ENCODE results near the gene CHN1. TPM values are rescaled to one million over a fixed set of nuclear protein-coding genes. Genes with fewer than 3 reads are reported as not detected.

Gene CHN1
- total and polyA plus RNA-seq, 2 of the 8 experiments (the other 6 are each of a cell fraction or from before 2014, with no cell fraction given): 54.0 to 65.7 TPM

DNA sequence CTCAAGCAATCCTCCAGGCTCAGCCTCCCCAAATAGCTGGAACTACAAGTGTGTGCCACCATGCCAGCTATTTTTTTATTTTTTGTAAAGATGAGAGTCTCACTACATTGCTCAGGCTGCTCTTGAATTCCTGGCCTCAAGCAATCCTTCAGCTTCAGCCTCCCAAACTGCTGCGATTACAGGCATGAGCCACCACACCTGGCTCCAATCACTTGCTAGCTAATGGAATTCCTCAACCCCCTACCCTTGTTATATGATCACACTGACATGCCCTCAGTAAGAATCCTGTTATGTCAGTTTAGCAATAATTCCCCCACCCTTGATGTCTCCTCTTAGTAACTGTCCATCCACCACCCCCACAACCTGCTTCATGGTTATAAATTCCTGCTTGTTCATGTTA lies 12.3 kb downstream of the CHN1 start (continued):
- TF ChIP-seq, protein P1, sequence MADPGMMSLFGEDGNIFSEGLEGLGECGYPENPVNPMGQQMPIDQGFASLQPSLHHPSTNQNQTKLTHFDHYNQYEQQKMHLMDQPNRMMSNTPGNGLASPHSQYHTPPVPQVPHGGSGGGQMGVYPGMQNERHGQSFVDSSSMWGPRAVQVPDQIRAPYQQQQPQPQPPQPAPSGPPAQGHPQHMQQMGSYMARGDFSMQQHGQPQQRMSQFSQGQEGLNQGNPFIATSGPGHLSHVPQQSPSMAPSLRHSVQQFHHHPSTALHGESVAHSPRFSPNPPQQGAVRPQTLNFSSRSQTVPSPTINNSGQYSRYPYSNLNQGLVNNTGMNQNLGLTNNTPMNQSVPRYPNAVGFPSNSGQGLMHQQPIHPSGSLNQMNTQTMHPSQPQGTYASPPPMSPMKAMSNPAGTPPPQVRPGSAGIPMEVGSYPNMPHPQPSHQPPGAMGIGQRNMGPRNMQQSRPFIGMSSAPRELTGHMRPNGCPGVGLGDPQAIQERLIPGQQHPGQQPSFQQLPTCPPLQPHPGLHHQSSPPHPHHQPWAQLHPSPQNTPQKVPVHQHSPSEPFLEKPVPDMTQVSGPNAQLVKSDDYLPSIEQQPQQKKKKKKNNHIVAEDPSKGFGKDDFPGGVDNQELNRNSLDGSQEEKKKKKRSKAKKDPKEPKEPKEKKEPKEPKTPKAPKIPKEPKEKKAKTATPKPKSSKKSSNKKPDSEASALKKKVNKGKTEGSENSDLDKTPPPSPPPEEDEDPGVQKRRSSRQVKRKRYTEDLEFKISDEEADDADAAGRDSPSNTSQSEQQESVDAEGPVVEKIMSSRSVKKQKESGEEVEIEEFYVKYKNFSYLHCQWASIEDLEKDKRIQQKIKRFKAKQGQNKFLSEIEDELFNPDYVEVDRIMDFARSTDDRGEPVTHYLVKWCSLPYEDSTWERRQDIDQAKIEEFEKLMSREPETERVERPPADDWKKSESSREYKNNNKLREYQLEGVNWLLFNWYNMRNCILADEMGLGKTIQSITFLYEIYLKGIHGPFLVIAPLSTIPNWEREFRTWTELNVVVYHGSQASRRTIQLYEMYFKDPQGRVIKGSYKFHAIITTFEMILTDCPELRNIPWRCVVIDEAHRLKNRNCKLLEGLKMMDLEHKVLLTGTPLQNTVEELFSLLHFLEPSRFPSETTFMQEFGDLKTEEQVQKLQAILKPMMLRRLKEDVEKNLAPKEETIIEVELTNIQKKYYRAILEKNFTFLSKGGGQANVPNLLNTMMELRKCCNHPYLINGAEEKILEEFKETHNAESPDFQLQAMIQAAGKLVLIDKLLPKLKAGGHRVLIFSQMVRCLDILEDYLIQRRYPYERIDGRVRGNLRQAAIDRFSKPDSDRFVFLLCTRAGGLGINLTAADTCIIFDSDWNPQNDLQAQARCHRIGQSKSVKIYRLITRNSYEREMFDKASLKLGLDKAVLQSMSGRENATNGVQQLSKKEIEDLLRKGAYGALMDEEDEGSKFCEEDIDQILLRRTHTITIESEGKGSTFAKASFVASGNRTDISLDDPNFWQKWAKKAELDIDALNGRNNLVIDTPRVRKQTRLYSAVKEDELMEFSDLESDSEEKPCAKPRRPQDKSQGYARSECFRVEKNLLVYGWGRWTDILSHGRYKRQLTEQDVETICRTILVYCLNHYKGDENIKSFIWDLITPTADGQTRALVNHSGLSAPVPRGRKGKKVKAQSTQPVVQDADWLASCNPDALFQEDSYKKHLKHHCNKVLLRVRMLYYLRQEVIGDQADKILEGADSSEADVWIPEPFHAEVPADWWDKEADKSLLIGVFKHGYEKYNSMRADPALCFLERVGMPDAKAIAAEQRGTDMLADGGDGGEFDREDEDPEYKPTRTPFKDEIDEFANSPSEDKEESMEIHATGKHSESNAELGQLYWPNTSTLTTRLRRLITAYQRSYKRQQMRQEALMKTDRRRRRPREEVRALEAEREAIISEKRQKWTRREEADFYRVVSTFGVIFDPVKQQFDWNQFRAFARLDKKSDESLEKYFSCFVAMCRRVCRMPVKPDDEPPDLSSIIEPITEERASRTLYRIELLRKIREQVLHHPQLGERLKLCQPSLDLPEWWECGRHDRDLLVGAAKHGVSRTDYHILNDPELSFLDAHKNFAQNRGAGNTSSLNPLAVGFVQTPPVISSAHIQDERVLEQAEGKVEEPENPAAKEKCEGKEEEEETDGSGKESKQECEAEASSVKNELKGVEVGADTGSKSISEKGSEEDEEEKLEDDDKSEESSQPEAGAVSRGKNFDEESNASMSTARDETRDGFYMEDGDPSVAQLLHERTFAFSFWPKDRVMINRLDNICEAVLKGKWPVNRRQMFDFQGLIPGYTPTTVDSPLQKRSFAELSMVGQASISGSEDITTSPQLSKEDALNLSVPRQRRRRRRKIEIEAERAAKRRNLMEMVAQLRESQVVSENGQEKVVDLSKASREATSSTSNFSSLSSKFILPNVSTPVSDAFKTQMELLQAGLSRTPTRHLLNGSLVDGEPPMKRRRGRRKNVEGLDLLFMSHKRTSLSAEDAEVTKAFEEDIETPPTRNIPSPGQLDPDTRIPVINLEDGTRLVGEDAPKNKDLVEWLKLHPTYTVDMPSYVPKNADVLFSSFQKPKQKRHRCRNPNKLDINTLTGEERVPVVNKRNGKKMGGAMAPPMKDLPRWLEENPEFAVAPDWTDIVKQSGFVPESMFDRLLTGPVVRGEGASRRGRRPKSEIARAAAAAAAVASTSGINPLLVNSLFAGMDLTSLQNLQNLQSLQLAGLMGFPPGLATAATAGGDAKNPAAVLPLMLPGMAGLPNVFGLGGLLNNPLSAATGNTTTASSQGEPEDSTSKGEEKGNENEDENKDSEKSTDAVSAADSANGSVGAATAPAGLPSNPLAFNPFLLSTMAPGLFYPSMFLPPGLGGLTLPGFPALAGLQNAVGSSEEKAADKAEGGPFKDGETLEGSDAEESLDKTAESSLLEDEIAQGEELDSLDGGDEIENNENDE (IDR thresholded peaks at IDR 0.05; ENCODE audit: insufficient replicate concordance, low read length): no peak
- TF ChIP-seq SP1 (IDR thresholded peaks at IDR 0.05; ENCODE audit: low read depth, low read length) (no peak), POLR2AphosphoS5 (IDR thresholded peaks at IDR 0.05; ENCODE audit: low read depth, low read length) (no peak), TAF1 (IDR thresholded peaks at IDR 0.05; ENCODE audit: low read depth, low read length) (no peak), RFX5 (IDR thresholded peaks at IDR 0.05; ENCODE audit: borderline replicate concordance, low read depth, low read length) (no peak), CHD1 (IDR thresholded peaks at IDR 0.05; ENCODE audit: low read depth, low read length) (no peak), CBX5 (IDR thresholded peaks at IDR 0.05; ENCODE audit: low read depth, low read length) (no peak), CREB1 (IDR thresholded peaks at IDR 0.05) (no peak), SIN3A (conservative IDR thresholded peaks at IDR 0.05 in 1 of 2, IDR thresholded peaks at IDR 0.05 in 1 of 2; ENCODE audit: low read depth in 1 of 2, low read length in 2 of 2) (no peak), POU5F1 (IDR thresholded peaks at IDR 0.05; ENCODE audit: low read depth, low read length) (no peak), HDAC6 (IDR thresholded peaks at IDR 0.05; ENCODE audit: low read depth, low read length) (no peak), ASH2L (IDR thresholded peaks at IDR 0.05; ENCODE audit: low read length) (no peak)

Measured in H1 (cell line).